ENCODE measurements around the gene UBA1.

DNA sequence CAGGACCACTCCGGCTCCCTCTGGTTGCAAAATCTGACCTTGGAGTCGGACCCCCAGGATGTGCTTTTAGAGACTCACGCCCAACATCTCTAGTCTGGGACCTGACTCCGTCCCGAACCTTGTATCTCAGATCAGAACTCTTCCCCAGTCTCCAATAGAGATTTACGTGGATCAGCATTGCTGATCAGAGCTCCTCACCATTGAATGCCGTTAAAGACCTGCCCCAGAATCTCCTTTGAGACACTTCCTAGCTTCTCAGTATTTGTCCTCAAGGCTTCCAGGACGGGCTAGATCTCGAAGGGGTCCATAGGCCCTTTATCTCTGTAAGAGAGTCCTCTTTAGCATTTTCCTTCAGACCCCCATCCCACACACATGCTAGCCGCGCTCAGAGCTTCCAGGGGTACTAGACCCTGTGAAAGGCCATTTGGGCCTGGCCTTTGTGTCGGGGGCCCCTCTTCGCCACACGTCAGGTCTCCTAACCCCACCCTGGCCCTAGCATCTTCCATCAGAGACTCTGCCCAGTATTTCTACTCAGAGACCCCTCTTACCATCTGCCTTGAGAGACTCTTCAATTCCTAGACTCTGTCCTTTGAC is 662 bp downstream of the UBA1 start:
- no peak for TF ChIP-seq EZH2phosphoT487 (IDR thresholded peaks at IDR 0.05; ENCODE audit: borderline replicate concordance)
- TF ChIP-seq, protein P1, sequence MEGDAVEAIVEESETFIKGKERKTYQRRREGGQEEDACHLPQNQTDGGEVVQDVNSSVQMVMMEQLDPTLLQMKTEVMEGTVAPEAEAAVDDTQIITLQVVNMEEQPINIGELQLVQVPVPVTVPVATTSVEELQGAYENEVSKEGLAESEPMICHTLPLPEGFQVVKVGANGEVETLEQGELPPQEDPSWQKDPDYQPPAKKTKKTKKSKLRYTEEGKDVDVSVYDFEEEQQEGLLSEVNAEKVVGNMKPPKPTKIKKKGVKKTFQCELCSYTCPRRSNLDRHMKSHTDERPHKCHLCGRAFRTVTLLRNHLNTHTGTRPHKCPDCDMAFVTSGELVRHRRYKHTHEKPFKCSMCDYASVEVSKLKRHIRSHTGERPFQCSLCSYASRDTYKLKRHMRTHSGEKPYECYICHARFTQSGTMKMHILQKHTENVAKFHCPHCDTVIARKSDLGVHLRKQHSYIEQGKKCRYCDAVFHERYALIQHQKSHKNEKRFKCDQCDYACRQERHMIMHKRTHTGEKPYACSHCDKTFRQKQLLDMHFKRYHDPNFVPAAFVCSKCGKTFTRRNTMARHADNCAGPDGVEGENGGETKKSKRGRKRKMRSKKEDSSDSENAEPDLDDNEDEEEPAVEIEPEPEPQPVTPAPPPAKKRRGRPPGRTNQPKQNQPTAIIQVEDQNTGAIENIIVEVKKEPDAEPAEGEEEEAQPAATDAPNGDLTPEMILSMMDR (conservative IDR thresholded peaks at IDR 0.05; ENCODE audit: low read length): no peak
